WI38 (cell line): ENCODE data around the gene CNNM2.
"Not testable (repeated sequence)": the region's sequence is repeated elsewhere in the genome, so short reads cannot be mapped to it uniquely, and the experiment has no call there.

ENCODE experiments used
- H3K4me3 ChIP-seq: 2 replicates; pipeline ENCODE4 v1.5.1; 2011; ENCODE audit warnings: low read depth, mild to moderate bottlenecking, control low read depth, low read length
- CTCF ChIP-seq: IDR thresholded peaks from 2 replicates; pipeline ENCODE4 v1.5.1; 2012; ENCODE audit warnings: low read depth, mild to moderate bottlenecking, control low read depth, low read length

Gene CNNM2

GRCh38 chr10:102926842-102927241 lies 8.7 kb downstream of the CNNM2 start:
- no peak for TF ChIP-seq CTCF
- H3K4me3 ChIP-seq = no peak overlapping the region

GRCh38 chr10:102927311-102928010 lies 9.4 kb downstream of the CNNM2 start:
- H3K4me3 ChIP-seq = no peak overlapping the region
- no peak for TF ChIP-seq CTCF

GRCh38 chr10:102928442-102928841 lies 10.3 kb downstream of the CNNM2 start:
- not testable (repeated sequence) for H3K4me3 ChIP-seq

GRCh38 chr10:102930720-102931119 lies 12.6 kb downstream of the CNNM2 start:
- TF ChIP-seq CTCF = no peak
- H3K4me3 ChIP-seq = no peak overlapping the region

GRCh38 chr10:102931643-102932042 lies 13.5 kb downstream of the CNNM2 start:
- no peak overlapping the region for H3K4me3 ChIP-seq
- TF ChIP-seq CTCF = no peak

- H3K4me3 ChIP-seq = no peak overlapping the region
- TF ChIP-seq CTCF = no peak
Measured at GRCh38 chr10:102935505-102935904, 17.4 kb downstream of the CNNM2 start.

GRCh38 chr10:102935939-102936605 lies 18.0 kb downstream of the CNNM2 start:
- no peak for TF ChIP-seq CTCF

More at GRCh38 chr10:102935939-102936605, 18.0 kb downstream of the CNNM2 start:
- H3K4me3 ChIP-seq = no peak overlapping the region
